H1 (cell line): Measurements from ENCODE around the gene LHPP. TPM values are rescaled to one million over a fixed set of nuclear protein-coding genes. Genes with fewer than 3 reads are reported as not detected.

ENCODE experiments used
- BRCA1 ChIP-seq: IDR thresholded peaks from 2 replicates; pipeline ENCODE4 v1.6.1; 2012; ENCODE audit warnings: low read depth, low read length, improper control_type of control experiment
- GTF2F1 ChIP-seq: IDR thresholded peaks from 2 replicates; pipeline ENCODE4 v1.6.1; 2012; ENCODE audit warnings: low read depth, low read length, improper control_type of control experiment, borderline replicate concordance
- JUN ChIP-seq: IDR thresholded peaks from 2 replicates; pipeline ENCODE4 v1.6.1; 2011; ENCODE audit warnings: low read depth, mild to moderate bottlenecking, improper control_type of control experiment, low read length
- NANOG ChIP-seq: IDR thresholded peaks from 2 replicates; pipeline ENCODE4 v1.6.1; 2011; ENCODE audit warnings: low read length, low read depth, mild to moderate bottlenecking, inconsistent platforms; ENCODE audit not compliant: insufficient read depth, poor library complexity, severe bottlenecking
- SP1 ChIP-seq: IDR thresholded peaks from 2 replicates; pipeline ENCODE4 v1.6.1; 2011; ENCODE audit warnings: low read depth, low read length
- polyA plus RNA-seq, 7 experiments: library from polyadenylated mRNA; depleted of rRNA in 3 of 7; stranded (reverse) in 5 of 7; unstranded in 2 of 7; fragments of >200 nt in 5 of 7; fragments of 200-250 nt in 2 of 7; gene quantifications; 1 replicate in 5 of 7; 2 replicates in 1 of 7; 4 replicates in 1 of 7; pipeline versions ENCODE4 v1.2.1 to v1.2.3, GENCODE V29; 2011 to 2013; ENCODE audit warnings: missing spikeins in 2 of 7, mixed read lengths in 2 of 7
- total RNA-seq: library from RNA; stranded (reverse); fragmentation: NEBNext Ultra II Directional; extraction: Animal tissue kit (Norgen Biotek cat#: 25700); gene quantifications from 2 replicates; pipeline ENCODE4 v1.2.1, GENCODE V29; 2021

Gene LHPP
- total and polyA plus RNA-seq, 2 of the 8 experiments (the other 6 are each of a cell fraction or from before 2014, with no cell fraction given) = 26.0 to 45.0 TPM

DNA sequence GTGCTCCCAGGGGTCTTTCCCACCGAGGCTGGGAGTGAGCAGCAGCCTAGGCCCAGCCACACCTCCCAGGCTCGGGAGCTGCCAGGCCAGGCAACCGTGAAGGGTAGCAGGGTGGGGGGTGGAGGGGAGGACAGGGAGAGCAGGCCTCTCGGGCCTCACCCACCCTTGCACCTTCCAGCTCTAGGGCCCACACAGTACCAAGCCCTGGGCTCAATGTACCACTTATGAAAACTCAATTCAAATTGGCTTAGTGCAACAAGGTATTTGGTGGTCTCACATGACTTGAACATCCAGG lies 155.2 kb downstream of the LHPP start (continued):
- no peak for TF ChIP-seq SP1
- no peak for TF ChIP-seq JUN
- TF ChIP-seq NANOG = no peak
- no peak for TF ChIP-seq GTF2F1
- TF ChIP-seq BRCA1 = no peak
